Urinary bladder (tissue), 4 donors: ENCODE results near the gene OR52L1. TPM values are rescaled to one million over a fixed set of nuclear protein-coding genes. Genes with fewer than 3 reads are reported as not detected.

Experiments
- DNase-seq: peaks from one replicate; pipeline ENCODE4 v3.0.0-alpha.2; 2015; ENCODE audit errors: extremely low spot score
- H3K27ac ChIP-seq: one replicate; pipeline ENCODE4 v1.5.1; 2013; ENCODE audit warnings: low read depth, mild to moderate bottlenecking, moderate library complexity
- H3K36me3 ChIP-seq: one replicate; pipeline ENCODE4 v1.6.1; 2013; ENCODE audit warnings: mild to moderate bottlenecking, moderate library complexity; ENCODE audit not compliant: insufficient read depth
- H3K4me1 ChIP-seq: one replicate; pipeline ENCODE4 v1.6.1; 2013; ENCODE audit warnings: mild to moderate bottlenecking, moderate library complexity; ENCODE audit not compliant: insufficient read depth
- H3K4me3 ChIP-seq: one replicate; pipeline ENCODE4 v1.5.1; 2013; ENCODE audit warnings: low read depth, low read length
- WGBS: extraction: QIAGEN DNeasy Blood & Tissue Kit; methylation state at CpG from one replicate; pipeline ENCODE4 v1.1.7; 2013; 5-methylcytosine and 5-hydroxymethylcytosine counted together
- polyA plus RNA-seq: library from polyadenylated mRNA; stranded (reverse); fragments of 200-250 nt; gene quantifications from one replicate; pipeline ENCODE4 v1.2.3, GENCODE V29; 2013
- total RNA-seq: library from RNA; depleted of rRNA; stranded (reverse); fragments of >200 nt; gene quantifications from one replicate; pipeline ENCODE4 v1.2.3, GENCODE V29; 2014
- donor health status: healthy with polysubstance abuse.
- donor health status: healthy.

OR52L1 gene
- not detected for total RNA-seq
- polyA plus RNA-seq = not detected

- DNase-seq = no peak
- Histone ChIP-seq H3K36me3 (no peaks in the 10 kb centered on the region), H3K4me1 (no peaks in the 10 kb centered on the region), H3K27ac (no peak within 1 kb of the TSS), H3K4me3 (no peak within 1 kb of the TSS)
- WGBS = 40% methylated on average over 1 of the region's 1 CpG
These were observed at the start of gene OR52L1 for GRCh38 chr11:5986885-5987284. Gene OR52L1, minus strand, starts transcription at chr11:5986985. Its CDS starts 55 bp downstream, at chr11:5986930.

- Histone ChIP-seq H3K4me1 (no peaks in the 10 kb centered on the region), H3K27ac (no peak within 1 kb of the TSS), H3K36me3 (no peaks in the 10 kb centered on the region), H3K4me3 (no peak within 1 kb of the TSS)
- WGBS = 82% methylated on average over 1 of the region's 1 CpG
- DNase-seq = no peak
These were observed 44.1 kb upstream of the OR52L1 start, which contains the start of gene OR56A1 for GRCh38 chr11:6030708-6031405. Gene OR56A1, minus strand, starts transcription at chr11:6030758. Its CDS starts 3,066 bp downstream, at chr11:6027692.

GRCh38 chr11:6027501-6027900, 40.7 kb upstream of the OR52L1 start:
- Histone ChIP-seq H3K36me3 (no peaks in the 10 kb centered on the region), H3K4me1 (no peaks in the 10 kb centered on the region), H3K27ac (no peak overlapping the region), H3K4me3 (no peak overlapping the region)
- no peak for DNase-seq
- WGBS = 89% methylated on average over 1 of the region's 1 CpG

- 54% methylated on average over 2 of the region's 2 CpGs for WGBS
- H3K36me3 ChIP-seq = no peaks in the 10 kb centered on the region
- no peaks in the 10 kb centered on the region for H3K4me1 ChIP-seq
- no peak overlapping the region for H3K4me3 ChIP-seq
- H3K27ac ChIP-seq = no peak overlapping the region
- no peak for DNase-seq
These were observed 38.3 kb upstream of the OR52L1 start for GRCh38 chr11:6025056-6025455.

GRCh38 chr11:6022956-6023355, 36.2 kb upstream of the OR52L1 start:
- no peaks in the 10 kb centered on the region for H3K36me3 ChIP-seq
- H3K4me3 ChIP-seq = no peak overlapping the region
- 2% methylated on average over 4 of the region's 4 CpGs for WGBS
- H3K4me1 ChIP-seq = no peaks in the 10 kb centered on the region
- DNase-seq = peak; percentile 5
- no peak overlapping the region for H3K27ac ChIP-seq

GRCh38 chr11:6013042-6013441, 26.3 kb upstream of the OR52L1 start:
- H3K4me1 ChIP-seq = no peaks in the 10 kb centered on the region
- H3K4me3 ChIP-seq = no peak overlapping the region
- WGBS = 72% methylated on average over 3 of the region's 3 CpGs
- H3K27ac ChIP-seq = no peak overlapping the region
- DNase-seq = no peak
- no peaks in the 10 kb centered on the region for H3K36me3 ChIP-seq

- no peak for DNase-seq
- H3K27ac ChIP-seq = no peak overlapping the region
- no peaks in the 10 kb centered on the region for H3K36me3 ChIP-seq
- H3K4me1 ChIP-seq = no peaks in the 10 kb centered on the region
- H3K4me3 ChIP-seq = no peak overlapping the region
- WGBS = 74% methylated on average over 4 of the region's 4 CpGs
These were observed 25.4 kb upstream of the OR52L1 start for GRCh38 chr11:6012035-6012668.

- H3K4me1 ChIP-seq = no peaks in the 10 kb centered on the region
- no peak within 1 kb of the TSS for H3K4me3 ChIP-seq
- no peak within 1 kb of the TSS for H3K27ac ChIP-seq
- H3K36me3 ChIP-seq = no peaks in the 10 kb centered on the region
- no peak for DNase-seq
These were observed 20.1 kb upstream of the OR52L1 start, which contains the start of gene OR56A4 for GRCh38 chr11:6006846-6007245. Gene OR56A4, minus strand, starts transcription at chr11:6006946. Its CDS starts 3,954 bp downstream, at chr11:6002992.

- Histone ChIP-seq H3K4me3 (no peak overlapping the region), H3K36me3 (no peaks in the 10 kb centered on the region), H3K27ac (no peak overlapping the region), H3K4me1 (no peaks in the 10 kb centered on the region)
- no peak for DNase-seq
These were observed 19.6 kb upstream of the OR52L1 start for GRCh38 chr11:6006395-6006794.

GRCh38 chr11:6002202-6002699, 15.5 kb upstream of the OR52L1 start:
- Histone ChIP-seq H3K36me3 (no peaks in the 10 kb centered on the region), H3K27ac (no peak overlapping the region), H3K4me1 (no peaks in the 10 kb centered on the region), H3K4me3 (no peak overlapping the region)
- 75% methylated on average over 7 of the region's 7 CpGs for WGBS
- no peak for DNase-seq

GRCh38 chr11:5994791-5995190, 8.0 kb upstream of the OR52L1 start:
- WGBS = 87% methylated on average over 14 of the region's 14 CpGs
- H3K36me3 ChIP-seq = no peaks in the 10 kb centered on the region
- H3K27ac ChIP-seq = no peak overlapping the region
- H3K4me3 ChIP-seq = no peak overlapping the region
- no peaks in the 10 kb centered on the region for H3K4me1 ChIP-seq
- DNase-seq = no peak

- Histone ChIP-seq H3K4me3 (no peak overlapping the region), H3K4me1 (no peaks in the 10 kb centered on the region), H3K27ac (no peak overlapping the region), H3K36me3 (no peaks in the 10 kb centered on the region)
- 54% methylated on average over 3 of the region's 3 CpGs for WGBS
- no peak for DNase-seq
These were observed 5.9 kb upstream of the OR52L1 start for GRCh38 chr11:5992604-5993251.

- no peak overlapping the region for H3K4me3 ChIP-seq
- DNase-seq = no peak
- H3K36me3 ChIP-seq = no peaks in the 10 kb centered on the region
- H3K4me1 ChIP-seq = no peaks in the 10 kb centered on the region
- H3K27ac ChIP-seq = no peak overlapping the region
- 66% methylated on average over 3 of the region's 3 CpGs for WGBS
These were observed 5.4 kb upstream of the OR52L1 start for GRCh38 chr11:5992150-5992549.

GRCh38 chr11:5989203-5989602, 2.4 kb upstream of the OR52L1 start:
- H3K27ac ChIP-seq = no peak overlapping the region
- WGBS = 83% methylated on average over 4 of the region's 4 CpGs
- no peak overlapping the region for H3K4me3 ChIP-seq
- DNase-seq = no peak
- H3K36me3 ChIP-seq = no peaks in the 10 kb centered on the region
- no peaks in the 10 kb centered on the region for H3K4me1 ChIP-seq
